RKO (cell line): ENCODE data around the gene TOM1L2.
"Not testable (repeated sequence)": the region's sequence is repeated elsewhere in the genome, so short reads cannot be mapped to it uniquely, and the experiment has no call there.

ENCODE experiments used
- DNase-seq: peaks from one replicate; pipeline ENCODE4 v3.0.0-alpha.2; 2016; ENCODE audit warnings: low spot score

TOM1L2 gene

DNA sequence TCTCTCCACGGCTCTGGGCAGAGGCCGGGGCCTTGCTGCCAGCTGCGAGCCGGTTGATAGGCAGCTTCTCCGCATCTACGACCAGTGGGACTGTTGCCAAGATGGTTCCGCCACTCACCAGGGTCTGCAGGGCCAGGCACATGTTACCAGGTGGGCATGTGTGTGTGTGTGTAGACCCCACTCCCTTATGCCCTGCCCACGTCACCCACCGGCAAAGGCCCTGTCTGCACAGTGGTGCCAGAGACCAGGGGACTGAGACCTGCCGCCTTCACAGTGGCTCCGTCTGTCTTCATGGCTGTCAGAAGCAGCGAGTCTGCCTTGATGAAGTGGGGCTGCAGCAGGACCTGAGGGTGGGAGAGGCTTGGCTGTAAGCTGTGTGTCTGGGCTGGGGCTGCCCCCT, 153.1 kb downstream of the TOM1L2 start:
- DNase-seq, result no peak

DNA sequence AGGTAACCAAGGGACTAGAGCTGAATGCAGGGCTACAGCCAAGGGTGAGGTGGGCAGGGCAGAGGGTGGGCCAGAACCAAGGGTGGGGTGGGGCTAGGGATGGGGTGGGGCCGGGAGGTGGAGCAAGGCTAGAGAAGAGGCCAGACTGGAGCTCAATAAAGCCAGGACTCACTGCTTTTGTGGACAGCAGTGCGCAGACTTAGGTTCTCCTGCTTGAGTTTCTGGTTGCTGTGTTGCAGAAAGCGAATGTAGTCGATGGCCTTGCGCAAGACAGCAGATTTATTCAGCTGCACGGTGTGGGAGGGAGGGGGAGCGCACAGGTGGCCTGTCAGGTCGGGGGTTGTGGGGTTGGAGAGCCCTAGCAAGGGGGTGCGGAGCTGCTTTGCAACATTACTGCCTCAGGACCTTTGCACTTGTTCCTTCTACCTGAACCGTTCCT, 154.1 kb downstream of the TOM1L2 start:
- DNase-seq, result no peak

DNA sequence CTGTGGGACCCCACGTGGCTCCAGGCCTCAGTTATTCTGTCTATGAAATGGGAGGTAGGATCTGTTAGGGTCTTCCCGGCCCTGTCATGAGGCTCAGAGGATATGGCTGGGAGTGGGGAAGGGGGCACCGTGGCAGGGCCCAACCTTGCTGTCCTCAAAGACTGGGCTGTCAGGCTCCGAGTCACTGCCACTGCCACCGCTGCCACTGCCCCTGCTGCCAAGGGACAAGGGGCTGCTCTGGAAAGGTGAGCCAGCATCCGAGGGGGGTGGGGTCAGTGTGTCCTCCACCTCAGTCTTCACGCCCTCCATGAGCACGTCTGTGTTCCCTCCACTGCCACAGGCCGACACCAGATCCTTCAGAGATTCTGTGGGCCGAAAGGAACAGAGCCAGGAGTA, 154.7 kb downstream of the TOM1L2 start:
- DNase-seq, result no peak

DNA sequence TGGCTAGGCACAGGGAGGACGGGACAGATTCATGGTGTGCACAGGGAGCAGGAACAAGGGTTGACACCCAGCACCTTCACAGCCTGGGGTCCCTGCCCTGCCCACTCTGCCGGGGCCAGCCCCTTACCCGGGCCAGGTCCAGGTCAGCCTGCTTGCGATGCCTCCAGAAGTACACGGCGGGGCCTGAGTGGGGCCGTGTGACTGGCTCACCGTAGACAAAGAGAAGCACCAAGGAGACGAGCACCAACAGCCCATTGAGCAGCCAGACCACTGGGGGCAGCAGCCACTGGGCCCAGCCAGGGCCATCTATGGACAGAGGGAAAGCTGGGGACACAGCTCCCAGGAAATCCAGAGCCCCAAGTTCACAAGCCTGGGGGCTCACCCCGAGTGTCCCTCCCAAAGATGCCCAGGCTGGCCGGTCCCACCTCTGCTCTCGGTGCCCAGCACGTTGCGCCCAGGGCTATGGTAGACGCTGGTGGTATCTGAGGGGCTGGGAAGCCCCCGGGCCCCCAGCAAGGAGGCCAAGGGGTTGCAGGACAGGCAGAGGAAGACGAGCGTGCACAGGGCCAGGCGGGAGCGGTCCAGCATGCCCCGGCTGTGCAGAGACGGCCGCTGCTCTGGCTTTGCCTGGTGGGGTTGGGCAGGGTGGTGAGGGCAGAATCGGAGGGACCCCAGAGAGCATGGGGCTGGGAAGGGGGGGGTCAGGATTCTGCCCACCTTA, 155.2 kb downstream of the TOM1L2 start:
- no peak for DNase-seq

DNA sequence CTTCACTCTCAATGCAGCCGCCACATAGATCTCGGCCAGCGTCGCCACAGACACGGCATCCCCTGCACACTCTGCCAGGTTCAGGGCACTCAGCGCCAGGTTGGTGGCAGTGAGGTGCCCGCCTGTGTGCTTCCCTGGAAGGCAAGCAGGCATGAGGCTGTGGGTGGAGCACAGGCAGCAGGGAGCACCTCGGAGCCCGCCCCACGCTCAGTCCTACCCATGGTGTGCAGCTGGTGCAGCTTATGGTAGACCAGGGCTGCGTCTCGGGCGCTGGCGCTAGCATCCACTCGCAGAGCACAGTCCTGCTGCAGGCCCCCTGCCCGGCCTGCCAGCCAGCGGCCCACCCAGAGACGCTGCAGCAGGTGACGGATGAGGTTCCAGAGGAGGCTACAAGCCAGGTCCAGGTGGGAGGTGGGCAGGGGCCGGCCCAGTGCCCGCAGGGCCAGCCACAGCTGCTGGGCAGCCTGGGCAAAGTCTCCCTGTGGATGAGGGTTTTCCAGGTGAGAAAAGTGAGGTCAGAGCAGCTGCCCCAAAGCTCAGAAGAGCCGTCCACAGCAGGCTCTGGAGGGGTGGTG, 155.9 kb downstream of the TOM1L2 start:
- DNase-seq, result no peak

DNA sequence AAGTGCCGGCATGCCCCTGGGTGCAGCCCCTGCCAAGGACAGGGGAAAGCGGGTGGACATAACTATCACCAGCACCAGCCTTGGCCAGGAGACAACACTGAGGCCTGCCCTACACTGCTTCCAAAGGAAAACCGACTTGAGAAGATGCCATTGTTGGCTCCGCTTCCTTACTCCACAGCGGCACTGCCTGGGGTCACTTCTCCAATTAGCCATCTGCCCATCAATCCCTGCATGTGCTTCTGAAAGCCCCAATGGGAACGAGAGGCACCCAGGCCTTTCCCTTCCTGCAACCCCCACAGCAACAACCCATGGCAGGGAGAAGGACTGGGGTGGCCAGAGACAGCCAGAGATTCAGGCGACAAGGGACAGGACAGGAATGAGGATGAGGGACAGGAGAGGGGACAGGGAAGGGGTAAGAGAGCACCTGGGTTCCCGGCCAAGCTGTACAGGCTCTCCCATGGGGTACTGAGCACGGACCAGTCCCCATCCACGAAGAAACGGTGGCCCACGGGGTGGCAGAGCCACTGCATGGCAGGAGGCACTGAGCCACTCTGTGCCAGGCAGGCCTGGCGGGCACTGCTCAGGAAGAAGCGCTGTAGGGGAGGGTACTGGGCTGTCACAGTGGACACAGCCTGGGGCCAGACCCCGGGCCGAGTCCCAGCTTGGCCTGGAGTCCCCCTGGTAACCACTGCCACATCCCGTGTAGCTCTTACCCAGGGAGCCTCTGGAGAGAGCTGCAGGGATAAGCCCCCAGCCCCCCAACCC, 156.6 kb downstream of the TOM1L2 start:
- no peak for DNase-seq

DNA sequence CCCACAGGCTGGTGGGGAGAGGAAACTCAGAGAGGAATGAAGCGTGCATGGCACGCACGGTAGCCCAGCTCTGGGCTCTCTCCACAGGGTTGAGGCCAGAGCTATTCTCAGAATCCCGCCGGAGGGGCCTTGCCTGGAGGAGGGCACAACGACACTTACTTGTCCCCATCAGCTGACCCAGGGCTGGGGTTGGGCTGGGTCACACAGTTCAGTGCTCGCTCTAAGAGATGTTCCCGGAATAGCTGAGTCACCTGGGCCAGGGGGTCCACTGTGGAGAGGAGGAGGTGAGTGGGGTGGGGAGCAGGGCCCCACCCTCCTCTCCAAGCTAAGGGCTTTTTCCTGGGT, 157.2 kb downstream of the TOM1L2 start:
- DNase-seq, result no peak

DNA sequence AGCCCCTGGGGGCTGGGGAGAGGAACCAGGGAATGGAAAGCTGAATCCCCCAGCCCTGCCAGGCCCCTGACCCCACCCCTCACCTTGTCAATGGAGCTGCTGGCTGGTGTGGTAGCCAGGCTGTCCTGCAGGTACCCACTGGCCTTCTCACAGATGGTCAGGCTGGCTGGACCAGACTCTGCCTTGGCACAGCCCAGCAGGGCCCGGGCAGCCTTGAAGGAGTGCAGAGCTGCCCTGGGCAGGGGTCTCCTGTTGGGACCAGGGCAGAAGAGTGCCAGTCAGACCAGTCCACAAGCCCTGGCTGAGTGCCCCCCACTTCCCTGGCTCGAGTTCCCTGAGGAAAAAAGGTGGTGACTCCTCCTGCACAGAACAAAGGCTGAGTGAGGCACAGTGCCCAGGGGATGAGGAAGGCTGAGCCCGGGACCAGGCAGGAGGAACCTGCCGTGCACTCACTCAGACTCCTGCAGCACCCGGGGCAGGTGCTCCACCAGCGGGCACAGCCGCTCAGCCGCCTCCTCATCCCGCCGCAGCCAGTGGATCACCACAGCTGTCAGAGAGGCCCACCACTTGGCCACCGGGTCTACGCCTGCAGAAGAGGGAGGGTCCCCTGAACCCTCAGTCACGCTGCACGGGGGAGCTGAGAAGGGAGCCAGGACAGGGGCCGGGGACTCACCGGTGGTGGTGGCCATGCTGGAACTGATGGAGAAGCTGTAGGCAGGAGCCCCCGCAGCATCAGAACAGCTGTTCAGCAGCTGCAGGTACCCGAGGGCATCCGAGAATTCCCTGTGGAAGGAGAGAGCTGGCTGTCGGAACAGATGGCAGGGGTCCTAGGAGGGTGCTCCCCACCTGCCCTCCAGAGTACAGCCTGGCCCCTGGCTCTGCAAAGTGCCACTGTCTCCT, 157.8 kb downstream of the TOM1L2 start:
- no peak for DNase-seq

DNA sequence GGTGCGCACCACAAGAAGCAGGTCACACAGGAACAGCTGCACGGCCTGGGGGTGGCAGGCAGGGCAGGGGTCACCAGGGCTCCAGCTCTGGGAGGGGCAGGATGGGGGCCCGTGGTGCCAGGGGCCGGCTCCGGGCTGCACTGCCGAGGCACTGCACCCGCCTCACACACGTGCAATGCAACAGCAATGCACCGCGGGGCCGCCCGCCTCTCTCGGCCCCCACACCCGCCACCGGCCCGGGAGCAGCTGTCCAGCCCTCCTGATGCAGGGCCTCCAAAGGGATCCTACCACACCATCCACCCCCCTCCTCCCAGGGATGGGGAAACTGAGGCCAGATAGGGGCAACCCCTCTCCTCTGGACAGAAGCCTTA, 158.5 kb downstream of the TOM1L2 start:
- no peak for DNase-seq

DNA sequence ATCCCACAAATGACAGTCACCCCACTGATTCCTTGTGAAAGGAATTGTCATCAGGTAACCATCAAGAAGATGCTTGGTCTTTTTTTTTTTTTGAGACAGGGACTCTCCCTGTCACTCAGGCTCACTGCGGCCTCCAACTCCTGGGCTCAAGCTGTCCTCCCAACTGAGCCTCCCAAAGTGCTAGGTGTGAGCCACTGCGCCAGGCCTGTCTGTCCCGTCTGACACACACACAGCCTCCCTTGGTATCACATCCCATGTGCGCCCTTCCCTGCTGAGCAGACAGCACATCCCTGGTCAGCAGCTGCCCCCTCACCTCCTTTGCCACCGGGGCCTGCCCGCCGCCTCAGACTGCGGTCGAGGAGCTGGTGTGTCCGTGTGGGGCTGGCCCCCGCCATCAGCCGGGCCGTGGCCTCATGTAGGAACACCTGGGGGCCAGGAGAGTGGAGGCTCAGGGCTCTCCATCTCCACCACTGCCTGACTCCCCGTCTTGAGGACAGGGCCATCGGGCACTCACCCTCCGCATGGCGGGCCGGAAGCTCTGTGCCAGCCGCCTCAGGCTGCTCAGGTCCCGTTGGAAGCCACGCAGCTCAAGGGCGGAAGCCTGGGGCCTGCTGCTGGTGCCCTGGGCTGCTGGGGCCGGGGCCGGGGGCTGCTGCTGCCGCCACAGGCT, 159.0 kb downstream of the TOM1L2 start:
- DNase-seq, result no peak

DNA sequence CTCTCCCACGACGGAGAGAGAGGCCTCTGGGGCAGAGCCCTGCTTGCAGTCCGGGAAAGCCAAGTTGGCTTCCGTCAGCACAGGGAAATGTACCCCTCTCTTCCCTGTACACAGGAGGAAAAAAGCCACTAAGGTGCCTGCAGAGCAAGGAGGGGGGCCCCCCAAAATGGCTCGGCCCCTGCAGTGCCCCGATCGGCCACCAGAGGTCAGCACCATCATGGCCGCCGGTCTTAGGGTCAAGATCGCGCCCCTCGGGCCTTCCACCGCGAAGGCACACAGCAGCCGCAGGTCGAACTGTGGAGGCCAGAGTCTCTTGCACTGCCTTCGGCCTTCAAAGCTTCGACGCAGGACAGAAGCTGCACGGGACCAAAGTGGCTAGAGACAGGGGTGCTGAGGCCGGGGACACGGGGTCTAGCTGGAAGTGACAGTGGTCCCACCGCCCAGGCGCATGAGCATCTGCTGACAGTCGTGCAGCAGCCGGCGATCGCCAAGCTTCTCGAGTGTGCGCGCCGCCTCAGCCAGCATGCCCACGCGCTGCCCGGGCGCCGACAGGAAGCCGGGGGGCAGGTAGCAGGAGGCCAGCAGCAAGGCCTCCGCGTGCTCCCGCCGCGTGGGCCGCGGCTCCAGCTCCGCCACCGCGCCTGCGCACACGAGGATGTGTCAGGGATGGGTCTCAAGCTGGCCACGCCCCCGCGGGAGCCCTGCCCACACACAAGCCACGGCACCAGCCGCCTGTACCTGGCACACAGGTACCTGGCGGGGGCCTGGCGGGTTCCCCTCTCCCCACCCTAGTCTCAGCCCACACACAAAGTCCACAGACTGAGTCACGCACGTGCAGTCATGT, 159.8 kb downstream of the TOM1L2 start:
- peak; percentile 52 for DNase-seq

DNA sequence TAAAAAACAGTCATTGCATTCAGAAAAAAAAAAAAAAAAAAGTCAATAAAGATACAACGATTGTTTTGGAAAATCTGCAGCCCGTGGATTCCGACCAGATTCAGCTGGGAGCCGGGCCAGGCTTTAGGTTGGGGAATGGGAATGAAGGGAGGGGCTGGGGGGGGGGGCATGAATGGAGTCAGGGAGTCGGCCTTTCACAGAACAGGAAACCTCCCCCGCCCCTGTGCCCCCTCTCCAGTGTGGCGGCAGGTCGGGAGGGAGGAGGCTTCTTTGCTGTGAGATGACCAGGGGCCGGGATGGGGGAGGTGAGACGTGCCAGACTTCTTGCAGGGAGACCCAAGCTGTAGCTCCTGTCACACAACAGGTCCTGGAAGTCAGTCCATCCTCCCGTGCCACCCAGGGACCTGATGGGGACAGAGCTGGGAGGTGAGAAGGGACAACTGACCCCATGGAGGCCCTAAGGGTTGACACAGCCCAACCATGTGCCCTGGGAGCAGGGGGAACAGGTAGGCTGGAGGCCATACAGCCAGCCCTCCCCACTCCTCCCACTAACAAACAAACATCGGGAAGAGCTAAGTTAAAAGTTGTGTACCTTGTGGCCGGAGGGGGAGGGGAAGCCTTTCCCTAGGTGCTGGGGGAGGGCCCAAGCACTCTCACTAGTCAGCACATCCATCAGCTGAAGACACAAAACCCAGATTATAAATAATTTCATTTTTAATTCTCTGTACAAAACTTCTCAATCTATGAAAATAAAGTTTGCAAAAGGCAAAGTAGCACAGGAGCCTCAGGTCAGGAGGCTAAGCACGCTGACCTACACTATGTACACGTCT, 160.6 kb downstream of the TOM1L2 start:
- DNase-seq, result no peak

DNA sequence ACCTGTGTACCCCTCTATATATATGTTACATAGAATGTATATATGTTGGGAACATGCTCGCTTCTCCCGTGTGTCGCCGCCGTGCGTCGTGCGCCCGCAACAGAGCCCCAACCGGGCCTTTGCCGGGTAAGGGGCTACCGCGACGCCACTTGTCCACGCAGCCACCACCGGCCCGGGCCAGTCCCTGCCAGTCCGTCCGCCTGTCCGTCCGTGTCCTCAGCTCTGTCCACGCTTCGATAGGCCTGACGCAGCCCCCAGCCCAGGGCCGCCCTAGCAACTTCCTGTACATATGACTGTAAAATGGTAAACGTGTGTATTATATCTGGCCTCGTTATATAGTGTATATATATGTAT, 161.3 kb downstream of the TOM1L2 start:
- no peak for DNase-seq

DNA sequence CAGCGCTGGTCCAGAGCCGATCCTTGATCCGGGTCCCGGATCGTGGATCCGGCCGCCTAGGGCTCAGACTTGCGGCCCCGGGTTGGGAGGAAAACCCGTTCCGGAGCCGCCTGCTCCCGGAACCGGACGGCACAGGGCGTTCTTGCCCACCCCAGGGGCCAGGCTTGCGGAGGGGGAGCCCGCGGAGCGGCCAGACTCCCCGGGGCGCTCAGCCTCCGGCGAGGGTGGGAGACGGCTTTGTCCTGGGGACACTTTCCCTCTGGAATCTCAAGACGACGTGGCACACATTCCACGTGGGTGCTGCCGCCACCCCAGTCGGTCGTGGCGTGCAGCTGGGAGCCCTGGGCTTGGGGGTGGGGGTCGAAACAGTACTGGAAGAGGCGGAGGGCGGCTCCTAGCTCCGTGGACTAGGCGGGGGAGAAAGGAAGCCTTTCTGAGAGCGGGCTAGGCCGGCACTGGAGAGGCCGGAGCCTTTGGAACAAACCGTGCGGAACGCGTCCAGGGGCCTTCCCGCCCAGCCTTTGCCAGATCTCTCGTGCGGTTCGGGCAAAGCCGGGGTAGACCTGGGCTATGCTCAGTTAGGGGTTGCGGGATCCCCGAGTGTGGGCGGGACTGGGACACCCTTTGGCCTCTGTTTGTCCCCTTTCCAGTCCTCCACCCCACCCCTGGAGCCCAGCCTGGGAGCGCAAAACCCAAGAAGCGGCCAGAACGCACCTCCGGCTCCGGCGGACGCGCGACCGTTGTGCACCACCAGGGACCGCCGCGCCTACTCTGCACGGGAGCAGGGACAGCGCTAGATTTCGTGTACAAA, 161.9 kb downstream of the TOM1L2 start:
- DNase-seq, result no peak

DNA sequence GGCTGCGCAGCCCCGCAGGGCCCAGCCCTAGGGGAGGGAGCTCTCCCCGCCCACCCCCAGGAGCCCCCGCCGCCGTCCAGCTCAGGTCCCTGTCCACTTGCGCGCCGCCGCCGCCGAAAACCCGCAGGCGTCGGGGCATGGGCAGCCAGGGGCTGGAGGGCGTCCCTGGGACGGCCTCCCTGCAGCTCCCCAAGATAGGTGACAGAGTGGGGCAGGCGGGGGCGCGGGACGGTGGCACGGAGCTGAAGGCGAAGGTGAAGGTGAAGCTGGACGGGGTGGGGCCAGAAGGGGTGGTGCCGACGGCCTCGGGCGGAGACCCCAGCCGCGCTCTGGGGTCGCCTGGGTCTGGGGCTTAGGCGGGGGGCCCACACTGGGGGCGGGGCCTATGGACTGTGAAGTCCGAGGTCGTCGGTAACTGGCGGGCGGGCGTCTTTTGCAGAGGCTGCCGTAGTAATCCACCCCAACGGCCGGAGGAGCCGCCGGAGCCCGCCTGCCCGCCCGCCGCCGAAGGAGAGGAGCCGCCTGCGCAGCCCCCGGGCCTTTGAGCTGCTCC, 162.6 kb downstream of the TOM1L2 start:
- no peak for DNase-seq

DNA sequence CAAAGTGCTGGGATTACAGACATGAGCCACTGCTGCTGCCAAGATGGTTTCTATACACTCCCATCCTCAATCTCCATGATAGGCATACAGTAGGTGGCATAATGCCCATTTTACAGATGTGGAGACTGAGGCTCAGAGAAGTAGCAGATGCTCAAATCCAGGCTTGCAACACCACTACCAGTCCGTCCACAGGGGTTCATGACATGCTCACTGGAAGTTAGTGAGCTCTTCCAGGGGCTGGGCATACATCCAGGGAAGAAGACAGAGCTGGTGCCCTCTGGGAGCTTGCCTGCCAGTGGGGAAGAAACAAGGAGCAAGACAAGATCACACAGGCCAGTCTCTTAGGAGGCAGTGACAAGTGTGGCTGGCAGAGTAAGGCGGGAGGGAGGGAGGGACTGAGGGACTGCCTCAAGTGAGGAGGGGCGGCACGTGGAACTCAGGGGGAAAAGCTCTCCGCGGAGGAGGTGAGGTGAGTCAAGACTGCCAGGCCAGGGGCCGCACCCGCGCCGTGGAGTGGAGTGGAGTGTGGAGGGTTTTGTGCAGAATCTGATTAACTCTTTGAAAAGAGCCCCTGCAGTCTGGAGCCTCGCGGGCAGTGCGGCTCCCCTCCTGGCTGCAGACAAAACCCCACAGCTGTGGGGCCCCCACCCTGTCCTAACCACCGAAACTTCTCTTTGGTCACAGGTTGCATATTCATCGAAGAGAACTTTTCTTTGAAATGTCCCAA, 163.3 kb downstream of the TOM1L2 start:
- DNase-seq, result peak; percentile 35

DNA sequence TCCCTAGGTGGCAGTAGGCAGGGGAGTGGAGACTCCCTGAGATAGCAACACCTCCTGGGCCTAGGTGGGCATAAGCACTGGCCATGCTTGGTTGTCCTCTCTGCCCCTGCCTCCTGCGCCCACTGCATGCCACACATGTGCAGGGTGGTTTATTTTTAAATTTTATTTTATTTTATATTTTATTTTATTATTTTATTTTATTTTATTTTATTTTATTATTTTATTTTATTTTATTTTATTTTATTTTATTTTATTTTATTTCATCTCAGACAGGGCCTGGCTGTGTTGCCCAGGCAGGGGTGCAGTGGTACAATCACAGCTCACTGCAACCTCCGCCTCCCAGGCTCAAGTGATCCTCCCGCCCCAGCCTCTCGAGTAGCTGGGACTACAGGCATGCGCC, 164.0 kb downstream of the TOM1L2 start:
- not testable (repeated sequence) for DNase-seq

DNA sequence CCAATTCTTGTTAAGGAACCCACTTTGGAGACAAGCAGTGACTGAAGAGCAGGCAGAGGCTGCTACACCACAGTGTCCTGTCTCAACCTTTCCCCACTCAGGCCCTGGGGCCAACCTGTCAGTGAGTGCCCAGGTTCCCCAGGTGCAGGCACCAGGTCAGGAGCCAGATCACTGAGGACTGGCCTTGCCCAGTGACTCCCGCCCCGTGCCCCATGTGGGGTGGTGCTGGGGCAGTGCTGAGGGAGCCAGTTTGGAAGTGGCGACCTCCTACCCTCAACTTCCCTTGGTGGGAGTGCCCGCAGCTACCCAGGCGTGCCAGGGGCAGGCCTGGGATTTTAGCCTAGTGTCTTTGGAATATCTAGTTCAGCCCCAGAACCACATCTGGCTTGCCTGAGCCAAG, 164.8 kb downstream of the TOM1L2 start:
- no peak for DNase-seq
